HepG2 (cell line): ENCODE measurements around the gene LBX2. TPM values are rescaled to one million over a fixed set of nuclear protein-coding genes. Genes with fewer than 3 reads are reported as not detected.

ENCODE experiments used
- ARID3A ChIP-seq: IDR thresholded peaks from 2 replicates; pipeline ENCODE4 v1.6.1; 2012; ENCODE audit warnings: low read depth, low read length, improper control_type of control experiment
- CEBPB ChIP-seq: IDR thresholded peaks from 2 replicates; pipeline ENCODE4 v1.6.1; 2011; ENCODE audit warnings: low read depth, low read length, improper control_type of control experiment, borderline replicate concordance
- PITX1 ChIP-seq: sonication (generic); formaldehyde crosslinking; IDR thresholded peaks from 2 replicates; pipeline ENCODE4 v1.5.1; 2020; ENCODE audit warnings: mild to moderate bottlenecking, missing genetic modification reagents
- SKIL ChIP-seq: sonication (generic); formaldehyde crosslinking; IDR thresholded peaks from 2 replicates; pipeline ENCODE4 v1.8.0; 2022; ENCODE audit warnings: missing genetic modification reagents, mild to moderate bottlenecking, moderate library complexity, borderline replicate concordance
- SP5 ChIP-seq: IDR thresholded peaks from 2 replicates; pipeline ENCODE4 v1.6.1; 2016; ENCODE audit warnings: low read depth, borderline replicate concordance
- TFDP1 ChIP-seq: IDR thresholded peaks from 2 replicates; pipeline ENCODE4 v1.6.1; 2016; ENCODE audit warnings: missing compliant biosample characterization, missing genetic modification reagents, borderline replicate concordance
- ZFP91 ChIP-seq: sonication (generic); formaldehyde crosslinking; IDR thresholded peaks from 2 replicates; pipeline ENCODE4 v1.9.0; 2022; ENCODE audit warnings: missing genetic modification reagents, mild to moderate bottlenecking, borderline replicate concordance
- ZNF230 ChIP-seq: sonication (generic); formaldehyde crosslinking; IDR thresholded peaks from 2 replicates; pipeline ENCODE4 v1.4.0; 2020; ENCODE audit warnings: mild to moderate bottlenecking, missing genetic modification reagents
- ZNF441 ChIP-seq: sonication (generic); formaldehyde crosslinking; IDR thresholded peaks from 2 replicates; pipeline ENCODE4 v1.7.0; 2021; ENCODE audit warnings: missing genetic modification reagents, borderline replicate concordance
- ZNF556 ChIP-seq: sonication (generic); formaldehyde crosslinking; IDR thresholded peaks from 2 replicates; pipeline ENCODE4 v1.4.0; 2020; ENCODE audit warnings: mild to moderate bottlenecking, missing genetic modification reagents, borderline replicate concordance
- ZNF589 ChIP-seq: sonication (generic); formaldehyde crosslinking; conservative IDR thresholded peaks from 2 replicates; pipeline ENCODE4 v1.8.0; 2022; ENCODE audit warnings: mild to moderate bottlenecking, moderate library complexity, missing genetic modification reagents
- ZNF646 ChIP-seq: sonication (generic); formaldehyde crosslinking; IDR thresholded peaks from 2 replicates; pipeline ENCODE4 v1.9.0; 2021; ENCODE audit warnings: mild to moderate bottlenecking, missing genetic modification reagents
- ZNF672 ChIP-seq: sonication (generic); formaldehyde crosslinking; IDR thresholded peaks from 2 replicates; pipeline ENCODE4 v1.8.1; 2022; ENCODE audit warnings: missing genetic modification reagents
- polyA plus RNA-seq, 8 experiments: library from polyadenylated mRNA; depleted of rRNA in 3 of 8; stranded (reverse) in 7 of 8; unstranded in 1 of 8; fragments of >200 nt; fragmentation: Illumina TruSeq in 4 of 8; extraction: Trizol in 4 of 8; gene quantifications; 2 replicates each; pipeline versions ENCODE4 v1.2.1 to v1.2.3, GENCODE V29; 2011 to 2016; ENCODE audit warnings: low read depth in 4 of 8, missing spikeins in 1 of 8, mixed read lengths in 1 of 8; ENCODE audit not compliant: insufficient read depth in 1 of 8
- total RNA-seq, 5 experiments: library from RNA; depleted of rRNA; stranded (reverse); fragments of >200 nt; fragmentation: Illumina TruSeq; extraction: Trizol; gene quantifications; 2 replicates each; pipeline ENCODE4 v1.2.3, GENCODE V29; 2016; ENCODE audit warnings: low read depth in 1 of 5

Gene LBX2
- total and polyA plus RNA-seq, 2 of the 13 experiments (the other 11 are each of a cell fraction or from before 2014, with no cell fraction given): 6.4 to 8.1 TPM

GRCh38 chr2:74530239-74531187, 31.1 kb upstream of the LBX2 start (continued):
- 0 out of 2 replicates have a peak, but pooled peaks have one; percentile 50 for TF ChIP-seq ZNF672
- no peak for TF ChIP-seq ZNF230
- TF ChIP-seq ZNF646 (CRISPR knock-in tag): 0 out of 2 replicates have a peak, but pooled peaks have one; percentile 16
- 0 out of 2 replicates have a peak, but pooled peaks have one; percentile 23 for TF ChIP-seq PITX1 (CRISPR knock-in tag)
- TF ChIP-seq ZFP91 (CRISPR knock-in tag): 0 out of 2 replicates have a peak, but pooled peaks have one; percentile 4
- TF ChIP-seq ARID3A: no peak
- 0 out of 2 replicates have a peak, but pooled peaks have one; percentile 31 for TF ChIP-seq SKIL (CRISPR knock-in tag)
- TF ChIP-seq ZNF589: peak; percentile 57; the same call in 1 of the 2 replicates
- no peak for TF ChIP-seq CEBPB
- TF ChIP-seq SP5 (CRISPR knock-in tag): no peak
- 0 out of 2 replicates have a peak, but pooled peaks have one; percentile 9 for TF ChIP-seq ZNF441 (CRISPR knock-in tag)
- 0 out of 2 replicates have a peak, but pooled peaks have one; percentile 2 for TF ChIP-seq ZNF556
- TF ChIP-seq TFDP1 (CRISPR knock-in tag): peak; percentile 45; the same call in 1 of the 2 replicates
